Dedifferentiated amniotic fluid mesenchymal stem cell (primary cell): ENCODE measurements around the gene NKD2.
"Not testable (repeated sequence)": the region's sequence is repeated elsewhere in the genome, so short reads cannot be mapped to it uniquely, and the experiment has no call there.

ENCODE experiments used
- DNase-seq: peaks from one replicate; pipeline ENCODE4 v3.0.0-alpha.2; 2016; ENCODE audit errors: extremely low spot score

The NKD2 gene

GRCh38 chr5:1008451-1009358 lies at the start of gene NKD2:
TSS of gene NKD2 (plus strand) at chr5:1008802. CDS start at chr5:1009058, 256 bp downstream.
- no peak for DNase-seq

GRCh38 chr5:959581-960531 lies 48.7 kb upstream of the NKD2 start:
- DNase-seq, result no peak

GRCh38 chr5:960551-960950 lies 48.1 kb upstream of the NKD2 start:
- DNase-seq, result no peak

GRCh38 chr5:961002-961710 lies 47.4 kb upstream of the NKD2 start:
- DNase-seq, result no peak

GRCh38 chr5:961711-962240 lies 46.8 kb upstream of the NKD2 start:
- DNase-seq, result no peak

- DNase-seq, result no peak
These were observed 46.2 kb upstream of the NKD2 start for GRCh38 chr5:962386-962785.

- no peak for DNase-seq
These were observed 45.8 kb upstream of the NKD2 start for GRCh38 chr5:962801-963200.

- DNase-seq, result no peak
These were observed 45.3 kb upstream of the NKD2 start for GRCh38 chr5:963310-963672.

- peak; percentile 37 for DNase-seq
These were observed 44.7 kb upstream of the NKD2 start for GRCh38 chr5:963673-964531.

GRCh38 chr5:964821-965220 lies 43.8 kb upstream of the NKD2 start:
- DNase-seq, result no peak

- DNase-seq, result no peak
These were observed 42.8 kb upstream of the NKD2 start for GRCh38 chr5:965604-966344.

GRCh38 chr5:966345-966710 lies 42.3 kb upstream of the NKD2 start:
- no peak for DNase-seq

- no peak for DNase-seq
These were observed 41.7 kb upstream of the NKD2 start for GRCh38 chr5:966941-967340.

- no peak for DNase-seq
These were observed 39.7 kb upstream of the NKD2 start for GRCh38 chr5:968881-969280.

- no peak for DNase-seq
These were observed 39.2 kb upstream of the NKD2 start for GRCh38 chr5:969408-969839.

GRCh38 chr5:972575-972974 lies 36.0 kb upstream of the NKD2 start:
- not testable (repeated sequence) for DNase-seq

- no peak for DNase-seq
These were observed 31.5 kb upstream of the NKD2 start for GRCh38 chr5:976849-977751.

GRCh38 chr5:978054-978453 lies 30.5 kb upstream of the NKD2 start:
- DNase-seq, result no peak

- no peak for DNase-seq
These were observed 29.9 kb upstream of the NKD2 start for GRCh38 chr5:978693-979092.
